ENCODE results near the gene IGSF6. TPM values are rescaled to one million over a fixed set of nuclear protein-coding genes. Genes with fewer than 3 reads are reported as not detected.

The IGSF6 gene
- total RNA-seq, 1 donor from 2014 or later: 3.6 TPM

DNA sequence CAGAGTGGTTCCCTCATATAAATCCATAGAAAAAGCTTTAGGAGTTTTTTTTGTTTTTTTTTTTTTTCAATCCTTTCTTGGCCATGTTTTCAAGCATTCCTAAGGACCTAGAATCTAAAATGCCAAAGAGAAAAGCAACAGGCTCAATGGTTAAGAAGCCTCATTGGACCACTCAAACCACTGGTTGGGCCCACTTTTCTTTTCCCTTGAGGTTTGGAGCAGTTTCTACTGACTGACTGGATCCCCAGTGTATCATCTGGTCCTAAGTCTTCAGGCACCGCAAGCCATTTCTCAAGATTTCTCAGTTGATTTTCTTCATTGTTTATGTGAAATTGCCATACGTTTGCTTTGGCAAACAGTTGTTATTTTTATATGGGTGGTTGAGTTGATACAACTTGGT lies 38.6 kb downstream of the IGSF6 start:
- intact Hi-C loops (cut with micrococcal nuclease): no loop called here
- H3K4me1 ChIP-seq: peaks cover 40% of the 10 kb centered on the region
- H3K9me3 ChIP-seq (replicated peaks): no peaks in the 10 kb centered on the region
- TF ChIP-seq, protein P1, sequence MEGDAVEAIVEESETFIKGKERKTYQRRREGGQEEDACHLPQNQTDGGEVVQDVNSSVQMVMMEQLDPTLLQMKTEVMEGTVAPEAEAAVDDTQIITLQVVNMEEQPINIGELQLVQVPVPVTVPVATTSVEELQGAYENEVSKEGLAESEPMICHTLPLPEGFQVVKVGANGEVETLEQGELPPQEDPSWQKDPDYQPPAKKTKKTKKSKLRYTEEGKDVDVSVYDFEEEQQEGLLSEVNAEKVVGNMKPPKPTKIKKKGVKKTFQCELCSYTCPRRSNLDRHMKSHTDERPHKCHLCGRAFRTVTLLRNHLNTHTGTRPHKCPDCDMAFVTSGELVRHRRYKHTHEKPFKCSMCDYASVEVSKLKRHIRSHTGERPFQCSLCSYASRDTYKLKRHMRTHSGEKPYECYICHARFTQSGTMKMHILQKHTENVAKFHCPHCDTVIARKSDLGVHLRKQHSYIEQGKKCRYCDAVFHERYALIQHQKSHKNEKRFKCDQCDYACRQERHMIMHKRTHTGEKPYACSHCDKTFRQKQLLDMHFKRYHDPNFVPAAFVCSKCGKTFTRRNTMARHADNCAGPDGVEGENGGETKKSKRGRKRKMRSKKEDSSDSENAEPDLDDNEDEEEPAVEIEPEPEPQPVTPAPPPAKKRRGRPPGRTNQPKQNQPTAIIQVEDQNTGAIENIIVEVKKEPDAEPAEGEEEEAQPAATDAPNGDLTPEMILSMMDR (IDR thresholded peaks at IDR 0.05; ENCODE audit: borderline replicate concordance): no peak
- H3K27me3 ChIP-seq (ENCODE audit: low read depth): no peaks in the 10 kb centered on the region
- peaks cover 20% of the 10 kb centered on the region for H3K36me3 ChIP-seq
- DNase-seq: no peak
- H3K27ac ChIP-seq (replicated peaks): no peak overlapping the region
- H3K4me3 ChIP-seq: no peak overlapping the region

GRCh38 chr16:21613361-21613760 lies 39.0 kb downstream of the IGSF6 start:
- no peak for DNase-seq
- Histone ChIP-seq H3K36me3 (peaks cover 16% of the 10 kb centered on the region), H3K9me3 (replicated peaks) (no peaks in the 10 kb centered on the region), H3K27ac (replicated peaks) (no peak overlapping the region), H3K4me3 (no peak overlapping the region), H3K27me3 (ENCODE audit: low read depth) (no peaks in the 10 kb centered on the region), H3K4me1 (peaks cover 44% of the 10 kb centered on the region)
- intact Hi-C loops (cut with micrococcal nuclease): no loop called here
- TF ChIP-seq, protein P1 (IDR thresholded peaks at IDR 0.05; ENCODE audit: borderline replicate concordance): no peak

GRCh38 chr16:21611556-21612384 lies 40.6 kb downstream of the IGSF6 start:
- Histone ChIP-seq H3K27me3 (ENCODE audit: low read depth) (no peaks in the 10 kb centered on the region), H3K4me1 (peaks cover 46% of the 10 kb centered on the region), H3K9me3 (replicated peaks) (no peaks in the 10 kb centered on the region), H3K4me3 (no peak overlapping the region), H3K36me3 (peaks cover 7% of the 10 kb centered on the region), H3K27ac (replicated peaks) (peak overlapping the region; percentile 10)
- no peak for DNase-seq
- intact Hi-C loops (cut with micrococcal nuclease): no loop called here
- TF ChIP-seq, protein P1 (IDR thresholded peaks at IDR 0.05; ENCODE audit: borderline replicate concordance): no peak

- Histone ChIP-seq H3K9me3 (replicated peaks) (no peaks in the 10 kb centered on the region), H3K27me3 (ENCODE audit: low read depth) (no peaks in the 10 kb centered on the region), H3K4me1 (peaks cover 46% of the 10 kb centered on the region), H3K36me3 (peaks cover 7% of the 10 kb centered on the region), H3K4me3 (no peak overlapping the region), H3K27ac (replicated peaks) (no peak overlapping the region)
- intact Hi-C loops (cut with micrococcal nuclease): no loop called here
- TF ChIP-seq, protein P1 (IDR thresholded peaks at IDR 0.05; ENCODE audit: borderline replicate concordance): no peak
- DNase-seq: no peak
Observed at GRCh38 chr16:21611198-21611555, 41.2 kb downstream of the IGSF6 start.

DNA sequence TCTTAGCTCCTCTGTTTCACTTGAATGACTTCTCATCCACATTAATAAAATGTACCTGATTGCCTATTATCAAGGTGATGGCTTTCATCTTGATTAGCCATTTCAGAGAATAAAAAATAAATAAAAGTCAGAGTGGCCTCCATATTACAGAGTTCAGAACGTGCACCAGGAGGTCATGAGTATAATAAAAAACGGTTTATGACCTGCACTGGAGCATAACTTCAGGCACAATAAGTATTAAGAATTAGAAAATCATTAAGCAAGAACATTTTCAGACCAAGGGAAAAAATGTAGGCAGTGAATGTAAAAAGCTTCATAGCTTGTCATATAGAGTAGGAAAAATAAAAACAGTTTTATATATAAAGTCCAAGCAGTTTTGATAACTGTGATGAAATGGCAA lies 41.6 kb downstream of the IGSF6 start:
- H3K27ac ChIP-seq (replicated peaks): no peak overlapping the region
- H3K4me3 ChIP-seq: no peak overlapping the region
- H3K27me3 ChIP-seq (ENCODE audit: low read depth): no peaks in the 10 kb centered on the region
- no peaks in the 10 kb centered on the region for H3K9me3 ChIP-seq (replicated peaks)
- DNase-seq: no peak
- intact Hi-C loops (cut with micrococcal nuclease): no loop called here
- H3K4me1 ChIP-seq: peaks cover 46% of the 10 kb centered on the region
- TF ChIP-seq, protein P1 (IDR thresholded peaks at IDR 0.05; ENCODE audit: borderline replicate concordance): no peak
- H3K36me3 ChIP-seq: peaks cover 7% of the 10 kb centered on the region
